Esophagus (tissue), 2 donors: ENCODE results near the gene NECTIN1. TPM values are rescaled to one million over a fixed set of nuclear protein-coding genes. Genes with fewer than 3 reads are reported as not detected.

Source experiments
- H3K27ac ChIP-seq, 2 donors: one replicate each; pipeline ENCODE4 v1.5.1; 2013; ENCODE audit warnings: low read depth in 2 of 2, mild to moderate bottlenecking in 2 of 2, inconsistent platforms in 1 of 2, low read length in 1 of 2, moderate library complexity in 1 of 2
- H3K27me3 ChIP-seq, 2 donors: one replicate each; pipeline ENCODE4 v1.6.1; 2013; ENCODE audit warnings: low read length in 2 of 2, control low read depth in 1 of 2, mild to moderate bottlenecking in 1 of 2; ENCODE audit not compliant: insufficient read depth in 2 of 2, control insufficient read depth in 1 of 2
- H3K36me3 ChIP-seq, 2 donors: one replicate each; pipeline ENCODE4 v1.6.1; 2013; ENCODE audit warnings: low read length in 1 of 2; ENCODE audit not compliant: control insufficient read depth in 2 of 2, insufficient read depth in 2 of 2
- H3K4me1 ChIP-seq, 2 donors: one replicate each; pipeline ENCODE4 v1.6.1; 2013; ENCODE audit warnings: low read length in 1 of 2; ENCODE audit not compliant: control insufficient read depth in 2 of 2, insufficient read depth in 2 of 2
- H3K4me3 ChIP-seq, 2 donors: one replicate each; pipeline ENCODE4 v1.5.1; 2013; ENCODE audit warnings: low read length in 2 of 2, mild to moderate bottlenecking in 2 of 2, low read depth in 1 of 2, moderate library complexity in 1 of 2
- H3K9me3 ChIP-seq, 2 donors: one replicate each; pipeline ENCODE4 v1.6.1; 2013; ENCODE audit warnings: mild to moderate bottlenecking in 2 of 2, low read depth in 1 of 2, low read length in 1 of 2, moderate library complexity in 1 of 2; ENCODE audit not compliant: control insufficient read depth in 2 of 2, insufficient read depth in 1 of 2
- WGBS, 2 donors: extraction: QIAGEN DNeasy Blood & Tissue Kit; methylation state at CpG; one replicate each; pipeline ENCODE4 v1.1.7; 2013; 5-methylcytosine and 5-hydroxymethylcytosine counted together
- polyA plus RNA-seq, 2 donors: library from polyadenylated mRNA; stranded (reverse); fragments of 200-250 nt; gene quantifications; one replicate each; pipeline ENCODE4 v1.2.3, GENCODE V29; 2013
- donor health status: healthy with polysubstance abuse.
- donor health status: Bipolar disorder and iron deficiency.

NECTIN1 gene
- polyA plus RNA-seq, 2 donors = 79.6 to 89.9 TPM

- Histone ChIP-seq H3K27me3 (no peaks in the 10 kb centered on the region), H3K9me3 (no peaks in the 10 kb centered on the region), H3K4me3 (no peak overlapping the region), H3K4me1 (peaks cover 0 to 10% of the 10 kb centered on the region in 2 donors), H3K36me3 (peaks cover 0 to 3% of the 10 kb centered on the region in 2 donors), H3K27ac (no peak overlapping the region)
- WGBS, 2 donors = 86 to 92% methylated on average over 8 of the region's 8 CpGs
Measured at GRCh38 chr11:119737366-119738058, 8.5 kb upstream of the NECTIN1 start.

GRCh38 chr11:119734788-119735187 is 5.8 kb upstream of the NECTIN1 start:
- Histone ChIP-seq H3K4me1 (peaks cover 3 to 5% of the 10 kb centered on the region in 2 donors), H3K27me3 (no peaks in the 10 kb centered on the region), H3K4me3 (no peak overlapping the region), H3K36me3 (peaks cover 0 to 3% of the 10 kb centered on the region in 2 donors), H3K9me3 (no peaks in the 10 kb centered on the region), H3K27ac (no peak overlapping the region)
- WGBS, 2 donors = 67 to 81% methylated on average over 2 of the region's 2 CpGs

GRCh38 chr11:119730789-119731386 is 1.9 kb upstream of the NECTIN1 start:
- 75 to 84% methylated on average over 5 to 6 of the region's 6 CpGs for WGBS, 2 donors
- no peak overlapping the region for H3K4me3 ChIP-seq

GRCh38 chr11:119729951-119730613 is 1.1 kb upstream of the NECTIN1 start:
- 8 to 13% methylated on average over 21 of the region's 21 CpGs for WGBS, 2 donors
- Histone ChIP-seq H3K4me1 (peaks cover 8 to 12% of the 10 kb centered on the region in 2 donors), H3K27me3 (no peaks in the 10 kb centered on the region), H3K9me3 (no peaks in the 10 kb centered on the region), H3K4me3 (peak overlapping the region; percentile 84 to 96), H3K27ac (peak overlapping the region; percentile 92 to 96), H3K36me3 (peaks cover 0 to 3% of the 10 kb centered on the region in 2 donors)

More at GRCh38 chr11:119730789-119731386, 1.9 kb upstream of the NECTIN1 start:
- H3K4me1 ChIP-seq = peaks cover 7 to 8% of the 10 kb centered on the region in 2 donors
- no peaks in the 10 kb centered on the region for H3K27me3 ChIP-seq
- H3K9me3 ChIP-seq = no peaks in the 10 kb centered on the region
- no peak overlapping the region for H3K27ac ChIP-seq
- peaks cover 0 to 3% of the 10 kb centered on the region in 2 donors for H3K36me3 ChIP-seq

- peak overlapping the region; percentile 92 to 96 for H3K27ac ChIP-seq
- WGBS, 2 donors = 0 to 1% methylated on average over 21 of the region's 21 CpGs
- H3K9me3 ChIP-seq = no peaks in the 10 kb centered on the region
- H3K4me1 ChIP-seq = peaks cover 8 to 12% of the 10 kb centered on the region in 2 donors
- peaks cover 0 to 3% of the 10 kb centered on the region in 2 donors for H3K36me3 ChIP-seq
- no peaks in the 10 kb centered on the region for H3K27me3 ChIP-seq
- H3K4me3 ChIP-seq = peak overlapping the region; percentile 84 to 96
Measured at GRCh38 chr11:119729581-119729927, 554 bp upstream of the NECTIN1 start.

GRCh38 chr11:119728211-119728626 is 781 bp downstream of the NECTIN1 start:
- Histone ChIP-seq H3K9me3 (no peaks in the 10 kb centered on the region), H3K27me3 (no peaks in the 10 kb centered on the region), H3K27ac (peak overlapping the region; percentile 92 to 96), H3K4me1 (peaks cover 8 to 19% of the 10 kb centered on the region in 2 donors), H3K36me3 (peaks cover 0 to 3% of the 10 kb centered on the region in 2 donors), H3K4me3 (peak overlapping the region; percentile 84 to 96)
- 0 to 1% methylated on average over 20 to 30 of the region's 30 CpGs for WGBS, 2 donors

- Histone ChIP-seq H3K27me3 (no peaks in the 10 kb centered on the region), H3K4me3 (peak overlapping the region; percentile 84 to 96), H3K27ac (peak overlapping the region; percentile 92 to 96), H3K36me3 (peaks cover 0 to 4% of the 10 kb centered on the region in 2 donors), H3K9me3 (no peaks in the 10 kb centered on the region), H3K4me1 (peaks cover 9 to 19% of the 10 kb centered on the region in 2 donors)
- 0 to 1% methylated on average over 39 to 48 of the region's 48 CpGs for WGBS, 2 donors
Measured at GRCh38 chr11:119727523-119728151, 1.4 kb downstream of the NECTIN1 start.

- Histone ChIP-seq H3K9me3 (no peaks in the 10 kb centered on the region), H3K27ac (peak overlapping the region; percentile 92 to 96), H3K4me3 (peak overlapping the region; percentile 84 to 96), H3K4me1 (peaks cover 12 to 24% of the 10 kb centered on the region in 2 donors), H3K27me3 (no peaks in the 10 kb centered on the region), H3K36me3 (peaks cover 0 to 7% of the 10 kb centered on the region in 2 donors)
- WGBS, 2 donors = 10 to 12% methylated on average over 21 of the region's 21 CpGs
Measured at GRCh38 chr11:119726585-119727522, 2.1 kb downstream of the NECTIN1 start.
